Left lung (tissue), 10 donors: Measurements from ENCODE around the gene AZIN2. TPM values are rescaled to one million over a fixed set of nuclear protein-coding genes. Genes with fewer than 3 reads are reported as not detected.

Experiments
- ATAC-seq: fragments of 200-7000 bp; cut with Tn5 transposase; one replicate; pipeline ENCODE4 v1.9.1; 2020; ENCODE audit warnings: moderate library complexity
- DNase-seq, 4 donors: peaks; one replicate each; pipeline ENCODE4 v3.0.0-alpha.2; 2013 to 2020
- H3K27ac ChIP-seq, 2 donors: fragments of 200-600 bp; sonication (generic) in 1 of 2; one replicate each; pipeline versions ENCODE4 v1.5.0 to v1.8.0; 2020 to 2021
- H3K27me3 ChIP-seq, 2 donors: fragments of 200-600 bp; sonication (generic) in 1 of 2; one replicate each; pipeline versions ENCODE4 v1.5.0 to v1.8.0; 2020 to 2021
- H3K36me3 ChIP-seq, 2 donors: fragments of 200-600 bp; sonication (generic) in 1 of 2; one replicate each; pipeline versions ENCODE4 v1.5.0 to v1.8.0; 2020 to 2021
- H3K4me1 ChIP-seq, 2 donors: fragments of 200-600 bp; one replicate each; pipeline ENCODE4 v1.8.0; 2021
- H3K4me3 ChIP-seq, 2 donors: fragments of 200-600 bp; sonication (generic) in 1 of 2; one replicate each; pipeline versions ENCODE4 v1.5.0 to v1.8.0; 2020 to 2021; ENCODE audit warnings: mild to moderate bottlenecking in 1 of 2
- H3K9me3 ChIP-seq, 2 donors: fragments of 200-600 bp; sonication (generic) in 1 of 2; one replicate each; pipeline versions ENCODE4 v1.5.0 to v1.8.0; 2020 to 2021
- CTCF ChIP-seq, 2 donors: fragments of 200-600 bp; sonication (generic) in 1 of 2; IDR thresholded peaks; one replicate each; pipeline versions ENCODE4 v1.5.0 to v1.8.0; 2021; ENCODE audit warnings: antibody characterized with exemption in 2 of 2
- intact Hi-C, 2 donors: fragments of 100-400 bp; cut with DNase I; formaldehyde crosslinking; loops; one replicate each; pipeline versions ENCODE4 v1.11.2 to v1.14.2; 2022
- polyA plus RNA-seq, 6 donors: library from polyadenylated mRNA; unstranded; fragments of 120-200 nt; gene quantifications; one replicate each; pipeline ENCODE4 v1.2.1, GENCODE V29; 2013; ENCODE audit not compliant: insufficient read length in 6 of 6
- total RNA-seq, 2 donors: library from RNA; stranded (reverse); fragmentation: NEBNext Ultra II Directional; extraction: Animal tissue kit (Norgen Biotek cat#: 25700); gene quantifications; one replicate each; pipeline ENCODE4 v1.2.1, GENCODE V29; 2021
- donor health status: DM: no; HTN: yes; CAD: no.
- donor health status: DM: no; HTN: no; CAD: no.

The AZIN2 gene
- total and polyA plus RNA-seq, 8 donors, result 2.3 to 13.1 (median 8.6) TPM

GRCh38 chr1:33094971-33095604 lies 14.1 kb downstream of the AZIN2 start:
- Histone ChIP-seq H3K27me3 (no peaks in the 10 kb centered on the region), H3K9me3 (no peaks in the 10 kb centered on the region), H3K4me3 (no peak overlapping the region), H3K36me3 (no peaks in the 10 kb centered on the region), H3K27ac (no peak overlapping the region), H3K4me1 (peaks cover 6 to 11% of the 10 kb centered on the region in 2 donors)
- ATAC-seq, result peak; percentile 45
- TF ChIP-seq CTCF (IDR thresholded peaks at IDR 0.05), result peak; percentile 86 to 99
- intact Hi-C loops, result no loop called here
- DNase-seq, result peak in 1 of 4 donors; percentile 55

- no peaks in the 10 kb centered on the region for H3K27me3 ChIP-seq
- intact Hi-C loops, result no loop called here
- H3K4me3 ChIP-seq, result no peak overlapping the region
- no peaks in the 10 kb centered on the region for H3K9me3 ChIP-seq
- no peaks in the 10 kb centered on the region for H3K36me3 ChIP-seq
- DNase-seq (peak in 1 of 4 donors; percentile 79), ATAC-seq (no peak)
- H3K4me1 ChIP-seq, result peaks cover 6 to 11% of the 10 kb centered on the region in 2 donors
- no peak overlapping the region for H3K27ac ChIP-seq
- no peak for TF ChIP-seq CTCF (IDR thresholded peaks at IDR 0.05)
Observed at GRCh38 chr1:33096363-33097005, 15.5 kb downstream of the AZIN2 start.

GRCh38 chr1:33097137-33097611 lies 16.2 kb downstream of the AZIN2 start:
- Histone ChIP-seq H3K27ac (no peak overlapping the region), H3K9me3 (no peaks in the 10 kb centered on the region), H3K27me3 (no peaks in the 10 kb centered on the region), H3K36me3 (no peaks in the 10 kb centered on the region), H3K4me3 (no peak overlapping the region), H3K4me1 (peaks cover 6 to 11% of the 10 kb centered on the region in 2 donors)
- intact Hi-C loops, result no loop called here
- no peak for DNase-seq
- no peak for ATAC-seq
- TF ChIP-seq CTCF (IDR thresholded peaks at IDR 0.05), result no peak

- Histone ChIP-seq H3K4me1 (peaks cover 6 to 11% of the 10 kb centered on the region in 2 donors), H3K9me3 (no peaks in the 10 kb centered on the region), H3K27me3 (no peaks in the 10 kb centered on the region), H3K27ac (no peak overlapping the region), H3K36me3 (no peaks in the 10 kb centered on the region), H3K4me3 (no peak overlapping the region)
- intact Hi-C loops, result no loop called here
- DNase-seq (no peak), ATAC-seq (no peak)
- no peak for TF ChIP-seq CTCF (IDR thresholded peaks at IDR 0.05)
Observed at GRCh38 chr1:33097762-33098161, 16.8 kb downstream of the AZIN2 start.

GRCh38 chr1:33098371-33098770 lies 17.4 kb downstream of the AZIN2 start:
- DNase-seq (no peak), ATAC-seq (no peak)
- H3K36me3 ChIP-seq, result no peaks in the 10 kb centered on the region
- TF ChIP-seq CTCF (IDR thresholded peaks at IDR 0.05), result no peak
- intact Hi-C loops, result no loop called here
- no peak overlapping the region for H3K4me3 ChIP-seq
- no peaks in the 10 kb centered on the region for H3K9me3 ChIP-seq
- H3K27me3 ChIP-seq, result no peaks in the 10 kb centered on the region
- H3K27ac ChIP-seq, result no peak overlapping the region
- peaks cover 6 to 11% of the 10 kb centered on the region in 2 donors for H3K4me1 ChIP-seq
